ENCODE measurements around the gene ELL. TPM values are rescaled to one million over a fixed set of nuclear protein-coding genes. Genes with fewer than 3 reads are reported as not detected.

Gene ELL
- total RNA-seq, 1 donor from 2014 or later, result 27.8 TPM

DNA sequence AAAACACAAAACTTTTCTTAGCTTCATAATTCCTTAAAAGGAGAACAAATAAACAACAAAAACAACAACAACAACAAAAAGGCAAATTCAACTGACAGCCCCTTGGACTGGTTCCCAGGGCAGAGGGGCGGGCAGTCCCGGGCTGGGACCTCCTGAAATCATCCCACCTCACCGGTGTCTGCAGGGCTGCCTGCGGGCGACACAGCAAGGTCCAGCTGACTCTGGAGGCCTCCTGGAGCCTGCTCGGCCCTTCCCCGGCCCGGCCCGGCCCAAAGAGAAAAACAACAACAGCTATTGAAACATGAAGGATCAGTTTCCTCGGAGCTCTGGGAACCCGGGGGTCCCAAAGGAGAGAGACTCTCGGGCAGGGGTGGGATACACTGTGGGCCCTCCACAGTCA, 78.9 kb downstream of the ELL start:
- H3K36me3 Mint-ChIP-seq (ENCODE audit: low read depth), result peaks cover 28% of the 10 kb centered on the region
- H3K27ac Mint-ChIP-seq, result no peak overlapping the region
- no peak overlapping the region for H3K4me3 Mint-ChIP-seq
- H3K27me3 Mint-ChIP-seq, result no peaks in the 10 kb centered on the region
- peaks cover 5% of the 10 kb centered on the region for H3K9me3 Mint-ChIP-seq
- peaks cover 21% of the 10 kb centered on the region for H3K4me1 Mint-ChIP-seq
- no peak for DNase-seq
- intact Hi-C loops (cut with micrococcal nuclease), result no loop called here

DNA sequence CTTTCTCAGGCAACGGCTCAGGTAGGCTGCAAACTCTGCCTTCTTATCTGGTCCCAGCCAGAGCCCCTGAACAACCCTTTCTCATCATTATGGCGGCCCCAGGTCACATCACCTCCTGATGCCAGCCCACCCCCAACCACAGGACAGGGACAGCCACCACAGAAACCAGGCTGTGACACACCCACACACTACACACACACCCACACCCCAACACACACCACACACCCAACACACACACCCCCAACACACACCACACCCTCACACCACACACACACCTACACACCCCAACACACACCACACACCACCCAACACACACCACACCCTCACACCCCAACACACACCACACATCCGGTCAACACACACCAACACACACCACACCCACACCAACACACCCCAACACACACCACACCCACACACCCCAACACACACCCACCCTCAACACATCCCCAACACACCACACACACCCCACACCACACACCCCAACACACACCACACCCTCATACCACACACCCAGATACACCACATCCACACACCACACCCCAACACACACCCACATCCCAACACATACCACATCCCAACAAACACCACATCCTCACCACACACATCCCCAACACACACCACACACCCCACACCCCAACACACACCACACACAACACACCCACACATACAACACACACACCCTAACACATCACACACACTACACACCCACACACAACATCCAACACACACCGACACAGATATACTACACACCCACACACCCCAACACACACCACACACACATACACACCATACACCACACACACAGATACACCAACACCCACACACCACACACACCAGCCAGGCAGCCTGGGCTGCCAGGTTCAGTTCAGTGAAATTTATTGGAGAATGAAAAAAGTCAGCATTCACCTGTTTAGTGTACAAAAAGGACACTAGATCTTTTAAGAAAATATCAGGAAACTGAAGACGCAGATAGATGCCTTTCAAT, 79.8 kb downstream of the ELL start:
- H3K27me3 Mint-ChIP-seq, result no peaks in the 10 kb centered on the region
- peaks cover 26% of the 10 kb centered on the region for H3K36me3 Mint-ChIP-seq (ENCODE audit: low read depth)
- DNase-seq, result peak; percentile 77
- peaks cover 21% of the 10 kb centered on the region for H3K4me1 Mint-ChIP-seq
- peak overlapping the region; percentile 87 for H3K27ac Mint-ChIP-seq
- intact Hi-C loops (cut with micrococcal nuclease), result no loop called here
- peak overlapping the region; percentile 18 for H3K4me3 Mint-ChIP-seq
- H3K9me3 Mint-ChIP-seq, result peaks cover 5% of the 10 kb centered on the region

GRCh38 chr19:18440936-18441803, 80.7 kb downstream of the ELL start:
- Mint-ChIP-seq H3K4me1 (peaks cover 25% of the 10 kb centered on the region), H3K4me3 (no peak overlapping the region), H3K9me3 (peaks cover 5% of the 10 kb centered on the region), H3K27me3 (no peaks in the 10 kb centered on the region), H3K27ac (peak overlapping the region; percentile 87), H3K36me3 (ENCODE audit: low read depth) (peaks cover 24% of the 10 kb centered on the region)
- no peak for DNase-seq
- intact Hi-C loops (cut with micrococcal nuclease), result no loop called here

GRCh38 chr19:18440415-18440877, 81.4 kb downstream of the ELL start:
- peaks cover 27% of the 10 kb centered on the region for H3K36me3 Mint-ChIP-seq (ENCODE audit: low read depth)
- intact Hi-C loops (cut with micrococcal nuclease), result no loop called here

GRCh38 chr19:18439910-18440237, 82.0 kb downstream of the ELL start:
- Mint-ChIP-seq H3K36me3 (ENCODE audit: low read depth) (peaks cover 25% of the 10 kb centered on the region), H3K4me1 (peaks cover 25% of the 10 kb centered on the region), H3K27ac (peak overlapping the region; percentile 43), H3K27me3 (no peaks in the 10 kb centered on the region), H3K4me3 (no peak overlapping the region), H3K9me3 (peaks cover 5% of the 10 kb centered on the region)
- no peak for DNase-seq
- intact Hi-C loops (cut with micrococcal nuclease), result no loop called here

More at GRCh38 chr19:18440415-18440877, 81.4 kb downstream of the ELL start:
- peak; percentile 78 for DNase-seq
- peaks cover 5% of the 10 kb centered on the region for H3K9me3 Mint-ChIP-seq
- H3K4me1 Mint-ChIP-seq, result peaks cover 25% of the 10 kb centered on the region
- no peak overlapping the region for H3K4me3 Mint-ChIP-seq
- no peaks in the 10 kb centered on the region for H3K27me3 Mint-ChIP-seq
- H3K27ac Mint-ChIP-seq, result peak overlapping the region; percentile 41

- H3K4me3 Mint-ChIP-seq, result no peak overlapping the region
- intact Hi-C loops (cut with micrococcal nuclease), result no loop called here
Measured at GRCh38 chr19:18439025-18439909, 82.6 kb downstream of the ELL start.

DNA sequence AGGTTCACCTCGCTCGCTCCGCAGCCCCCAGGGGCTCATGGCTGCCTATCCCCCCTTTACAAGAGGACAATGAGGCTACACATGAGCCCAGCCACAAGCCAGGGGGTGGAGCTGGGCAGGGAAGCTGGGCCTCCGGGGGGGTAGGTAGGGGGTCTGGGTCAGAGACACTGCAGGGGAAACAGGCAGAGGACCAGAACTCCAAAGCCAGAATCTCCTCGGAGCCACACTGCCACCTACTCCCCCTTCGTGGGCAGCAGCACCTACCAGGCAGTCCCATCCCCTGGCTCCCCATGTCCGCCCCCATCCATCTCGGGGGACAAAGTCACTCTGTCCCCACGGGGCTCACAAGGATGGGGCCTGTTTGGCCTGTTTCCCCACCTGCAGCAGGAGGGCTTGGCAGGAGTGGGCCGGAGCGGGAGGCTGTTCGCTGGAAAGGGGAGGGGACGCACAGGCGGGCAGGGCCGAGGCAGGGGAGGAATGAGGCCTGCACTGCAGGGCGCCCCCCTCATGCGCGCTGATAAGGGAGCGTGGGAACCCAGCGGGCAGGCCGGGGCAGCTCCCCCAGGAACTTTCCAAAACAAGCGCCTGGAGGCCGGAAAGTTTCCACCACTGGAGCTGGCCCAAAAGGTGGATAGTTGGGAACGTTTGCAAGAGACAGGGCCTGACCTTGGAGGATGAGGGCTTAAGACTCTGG, 83.4 kb downstream of the ELL start:
- no peak for DNase-seq
- peaks cover 5% of the 10 kb centered on the region for H3K9me3 Mint-ChIP-seq

More at GRCh38 chr19:18439025-18439909, 82.6 kb downstream of the ELL start:
- peaks cover 28% of the 10 kb centered on the region for H3K36me3 Mint-ChIP-seq (ENCODE audit: low read depth)
- peaks cover 25% of the 10 kb centered on the region for H3K4me1 Mint-ChIP-seq
- H3K27ac Mint-ChIP-seq, result peak overlapping the region; percentile 43
- DNase-seq, result no peak
- H3K27me3 Mint-ChIP-seq, result no peaks in the 10 kb centered on the region
- H3K9me3 Mint-ChIP-seq, result peaks cover 5% of the 10 kb centered on the region

DNA sequence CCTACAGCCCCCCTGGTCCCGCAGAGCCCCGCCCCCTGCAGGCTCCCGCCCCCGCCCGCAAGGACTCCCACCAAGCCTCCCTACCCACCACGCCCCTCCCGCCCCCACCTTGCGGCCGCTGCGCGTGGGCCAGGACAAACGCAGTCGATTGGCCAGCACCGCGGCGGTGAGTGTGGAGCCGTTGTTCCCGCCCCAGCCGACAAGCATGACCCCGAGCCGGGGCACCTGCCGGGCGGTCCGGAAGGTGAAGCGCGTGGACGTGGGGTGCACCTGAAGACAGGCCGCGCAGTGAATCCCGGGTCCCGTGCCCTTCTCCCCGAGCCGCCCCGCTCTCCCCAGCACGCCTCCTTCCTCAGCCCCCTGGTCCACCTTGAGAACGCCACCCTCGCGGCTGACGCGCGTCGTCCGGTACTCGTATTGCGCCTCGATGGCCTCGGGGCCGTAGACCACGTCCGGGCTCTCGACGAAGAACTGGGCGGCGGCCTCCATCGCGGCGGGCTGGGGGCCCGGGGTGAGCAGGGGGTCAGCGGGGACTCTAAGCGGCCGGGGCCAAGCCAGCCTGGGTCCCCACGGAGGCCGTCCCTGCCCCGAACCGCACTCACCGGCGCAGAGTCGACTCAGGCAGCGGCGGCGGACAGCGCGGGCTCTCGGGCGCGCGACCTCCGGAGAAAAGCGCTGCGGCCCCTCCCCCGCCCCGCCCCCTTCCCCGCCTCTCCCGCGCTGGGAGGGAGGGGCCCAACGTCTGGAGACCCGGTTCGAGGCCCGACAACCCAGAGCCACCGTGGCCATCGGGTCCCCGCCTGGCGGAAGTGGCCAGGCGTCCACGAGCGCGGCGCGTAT, 84.2 kb downstream of the ELL start, which contains the start of gene ISYNA1:
ISYNA1 (minus strand) TSS at position 643 of the 840 bp plus-strand sequence; CDS start at position 489, 154 bp downstream.
- peaks cover 5% of the 10 kb centered on the region for H3K9me3 Mint-ChIP-seq
- peak within 1 kb of the TSS; percentile 73 for H3K4me3 Mint-ChIP-seq
- intact Hi-C loops (cut with micrococcal nuclease), result no loop called here
- peak; percentile 82 for DNase-seq
- H3K36me3 Mint-ChIP-seq (ENCODE audit: low read depth), result peaks cover 19% of the 10 kb centered on the region
- H3K27ac Mint-ChIP-seq, result no peak within 1 kb of the TSS
- peaks cover 24% of the 10 kb centered on the region for H3K4me1 Mint-ChIP-seq
- H3K27me3 Mint-ChIP-seq, result no peaks in the 10 kb centered on the region

More for the DNA sequence above, 83.4 kb downstream of the ELL start:
- H3K27me3 Mint-ChIP-seq, result no peaks in the 10 kb centered on the region
- peaks cover 25% of the 10 kb centered on the region for H3K36me3 Mint-ChIP-seq (ENCODE audit: low read depth)
- peaks cover 28% of the 10 kb centered on the region for H3K4me1 Mint-ChIP-seq
- no peak overlapping the region for H3K4me3 Mint-ChIP-seq
- intact Hi-C loops (cut with micrococcal nuclease), result no loop called here
- no peak overlapping the region for H3K27ac Mint-ChIP-seq

- intact Hi-C loops (cut with micrococcal nuclease), result no loop called here
- Mint-ChIP-seq H3K4me1 (peaks cover 17% of the 10 kb centered on the region), H3K27me3 (no peaks in the 10 kb centered on the region), H3K36me3 (ENCODE audit: low read depth) (peaks cover 17% of the 10 kb centered on the region), H3K9me3 (no peaks in the 10 kb centered on the region), H3K27ac (peak overlapping the region; percentile 20), H3K4me3 (peak overlapping the region; percentile 73)
- peak; percentile 91 for DNase-seq
Measured at GRCh38 chr19:18436671-18437490, 85.0 kb downstream of the ELL start.

DNA sequence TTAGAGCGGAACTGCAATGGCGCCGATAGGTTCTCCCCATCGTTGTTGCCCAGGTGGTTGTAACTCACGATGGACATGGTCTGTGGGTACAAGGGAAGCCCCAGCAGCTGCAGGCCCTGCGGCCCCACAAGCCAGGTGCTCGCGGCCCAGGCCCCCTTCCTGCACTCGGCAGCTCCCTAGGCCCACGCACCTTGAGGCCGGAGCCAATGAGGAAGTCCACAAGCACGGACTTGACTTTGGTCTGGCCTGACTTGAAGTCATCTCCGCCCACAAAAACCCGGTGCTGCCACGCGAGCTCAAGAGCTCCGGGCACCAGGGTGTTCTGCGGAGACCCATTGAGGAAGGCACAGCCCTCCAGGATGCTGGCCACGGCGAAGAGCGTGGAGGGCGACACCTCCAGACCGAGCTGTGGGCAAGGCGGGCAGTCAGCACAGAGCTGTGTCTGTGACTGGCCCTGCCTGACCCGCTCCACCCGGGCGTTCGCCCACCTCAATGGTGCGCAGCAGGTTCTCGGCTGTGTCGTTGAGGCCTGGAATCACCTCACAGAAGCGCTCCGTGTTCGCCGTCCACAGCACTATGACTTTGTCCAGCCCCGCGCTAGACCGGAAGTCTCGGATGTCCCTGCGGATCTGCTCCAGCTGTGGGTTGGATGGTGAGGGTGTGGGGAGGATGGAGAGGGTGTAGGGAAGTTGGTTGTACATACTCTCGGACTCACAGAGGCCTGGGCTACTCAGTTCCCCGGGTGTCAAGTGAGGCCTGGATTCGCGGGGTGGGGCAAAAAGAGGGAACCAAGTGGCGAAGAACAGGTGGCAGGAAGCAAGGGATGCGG, 85.8 kb downstream of the ELL start:
- Mint-ChIP-seq H3K27ac (peak overlapping the region; percentile 20), H3K27me3 (no peaks in the 10 kb centered on the region), H3K36me3 (ENCODE audit: low read depth) (peaks cover 16% of the 10 kb centered on the region), H3K4me1 (peaks cover 15% of the 10 kb centered on the region), H3K4me3 (peak overlapping the region; percentile 69), H3K9me3 (no peaks in the 10 kb centered on the region)
- intact Hi-C loops (cut with micrococcal nuclease), result no loop called here
- no peak for DNase-seq
